MCF 10A (cell line): ENCODE data around the gene NFS1. TPM values are rescaled to one million over a fixed set of nuclear protein-coding genes. Genes with fewer than 3 reads are reported as not detected.

Experiments
- BruUV-seq: library from RNA; stranded (reverse); fragments of 400-500 nt; replicated peaks from 2 replicates; lab custom pipeline; 2021; lab: Mats Ljungman, UMichigan
- CTCF ChIA-PET: fragments of 300-600 bp; sonication (Branson Sonifier 250); formaldehyde crosslinking; extraction: SDS; loops from one replicate; lab custom pipeline; 2021; ENCODE audit warnings: antibody characterized with exemption, inconsistent platforms; lab: Yijun Ruan, JAX
- POLR2A ChIA-PET: fragments of 300-600, 350-650 bp; sonication (Branson Sonifier 250); formaldehyde crosslinking; extraction: SDS; loops from one replicate; lab custom pipeline; 2020; ENCODE audit warnings: antibody characterized with exemption, inconsistent platforms; lab: Yijun Ruan, JAX
- DNase-seq: peaks from one replicate; pipeline ENCODE4 v3.0.0-alpha.2; 2018; ENCODE audit not compliant: unreplicated experiment
- H3K27ac Mint-ChIP-seq: one replicate; pipeline ENCODE4 v1.8.0; 2022; ENCODE audit warnings: mild to moderate bottlenecking, low read depth, mixed read lengths; ENCODE audit not compliant: unreplicated experiment
- H3K27me3 Mint-ChIP-seq: one replicate; pipeline ENCODE4 v1.8.0; 2022; ENCODE audit warnings: mixed read lengths; ENCODE audit not compliant: insufficient read depth, unreplicated experiment
- H3K36me3 Mint-ChIP-seq: one replicate; pipeline ENCODE4 v1.8.0; 2022; ENCODE audit warnings: mild to moderate bottlenecking, moderate library complexity, mixed read lengths; ENCODE audit not compliant: insufficient read depth, unreplicated experiment
- H3K4me1 Mint-ChIP-seq: one replicate; pipeline ENCODE4 v1.8.0; 2022; ENCODE audit warnings: mixed read lengths; ENCODE audit not compliant: insufficient read depth, unreplicated experiment
- H3K4me3 Mint-ChIP-seq: one replicate; pipeline ENCODE4 v1.8.0; 2022; ENCODE audit warnings: mild to moderate bottlenecking, moderate library complexity, mixed read lengths; ENCODE audit not compliant: unreplicated experiment
- H3K9me3 Mint-ChIP-seq: one replicate; pipeline ENCODE4 v1.8.0; 2022; ENCODE audit warnings: mixed read lengths; ENCODE audit not compliant: unreplicated experiment
- CTCF ChIP-seq: fragments of 200-600 bp; IDR thresholded peaks from one replicate; pipeline ENCODE4 v1.8.0; 2022; ENCODE audit warnings: antibody characterized with exemption, mild to moderate bottlenecking; ENCODE audit not compliant: unreplicated experiment
- intact Hi-C: fragments of 100-400 bp; cut with micrococcal nuclease; formaldehyde crosslinking; loops from 2 replicates; pipeline ENCODE4 v1.14.1; 2022
- total RNA-seq: library from RNA; stranded (reverse); gene quantifications from 2 replicates; pipeline ENCODE4 v1.2.3, GENCODE V29; 2022

The NFS1 gene
- total RNA-seq, 1 experiment from 2014 or later: 27.6 TPM

- intact Hi-C loops: no loop called here
- DNase-seq: no peak
- Mint-ChIP-seq H3K36me3 (peaks cover 65% of the 10 kb centered on the region), H3K4me3 (no peak overlapping the region), H3K9me3 (no peaks in the 10 kb centered on the region), H3K27me3 (no peaks in the 10 kb centered on the region), H3K4me1 (peaks cover 4% of the 10 kb centered on the region), H3K27ac (peak overlapping the region; percentile 75)
- CTCF ChIA-PET: interaction anchor here (0.9 to 1.2 kb wide), 2 partner anchors 8 to 9 kb away, joined by 3 read pairs; no protein-coding TSS in a partner anchor
- BruUV-seq: no TSS peak
- no peak for TF ChIP-seq CTCF
- POLR2A ChIA-PET: interaction anchor here (1.6 kb wide), 1 partner anchor 8 kb away, joined by 3 read pairs; no protein-coding TSS in a partner anchor
These were observed 72.0 kb downstream of the NFS1 start for GRCh38 chr20:35627121-35627520.

GRCh38 chr20:35626386-35627001, 72.7 kb downstream of the NFS1 start:
- TF ChIP-seq CTCF: no peak
- no peaks in the 10 kb centered on the region for H3K27me3 Mint-ChIP-seq
- peak overlapping the region; percentile 75 for H3K27ac Mint-ChIP-seq
- DNase-seq: no peak
- ChIA-PET CTCF (no interaction called here), POLR2A (no interaction called here)
- H3K4me1 Mint-ChIP-seq: peaks cover 4% of the 10 kb centered on the region
- BruUV-seq: TSS peak; percentile 33
- no peaks in the 10 kb centered on the region for H3K9me3 Mint-ChIP-seq
- intact Hi-C loops: no loop called here
- no peak overlapping the region for H3K4me3 Mint-ChIP-seq
- peaks cover 65% of the 10 kb centered on the region for H3K36me3 Mint-ChIP-seq

GRCh38 chr20:35625584-35626385, 73.4 kb downstream of the NFS1 start:
- H3K4me3 Mint-ChIP-seq: no peak overlapping the region
- DNase-seq: no peak
- no peaks in the 10 kb centered on the region for H3K27me3 Mint-ChIP-seq
- BruUV-seq: no TSS peak
- CTCF ChIA-PET: no interaction called here
- POLR2A ChIA-PET: interaction anchor here (0.7 to 1.0 kb wide), 2 partner anchors 31 to 35 kb away, joined by 3 to 4 read pairs; no protein-coding TSS in a partner anchor
- intact Hi-C loops: no loop called here
- H3K4me1 Mint-ChIP-seq: peaks cover 4% of the 10 kb centered on the region
- peaks cover 64% of the 10 kb centered on the region for H3K36me3 Mint-ChIP-seq
- no peak for TF ChIP-seq CTCF
- H3K27ac Mint-ChIP-seq: no peak overlapping the region
- no peaks in the 10 kb centered on the region for H3K9me3 Mint-ChIP-seq

- no peak overlapping the region for H3K4me3 Mint-ChIP-seq
- CTCF ChIA-PET: interaction anchor here (0.5 to 1.0 kb wide), 3 partner anchors 13 to 111 kb away, joined by 3 to 4 read pairs (median 3); no protein-coding TSS in a partner anchor
- POLR2A ChIA-PET: interaction anchor here (0.6 to 6.8 kb wide), 5 partner anchors 9 to 106 kb away, joined by 3 to 124 read pairs (median 14); partner anchors contain the start of genes CPNE1 and RBM12
- no peaks in the 10 kb centered on the region for H3K9me3 Mint-ChIP-seq
- no peak for TF ChIP-seq CTCF
- H3K36me3 Mint-ChIP-seq: peaks cover 41% of the 10 kb centered on the region
- H3K27me3 Mint-ChIP-seq: no peaks in the 10 kb centered on the region
- no TSS peak for BruUV-seq
- no peak overlapping the region for H3K27ac Mint-ChIP-seq
- intact Hi-C loops: no loop called here
- peaks cover 16% of the 10 kb centered on the region for H3K4me1 Mint-ChIP-seq
- DNase-seq: no peak
These were observed 77.6 kb downstream of the NFS1 start for GRCh38 chr20:35621560-35621946.
